ENCODE measurements around the gene ARPC1B.

DNA sequence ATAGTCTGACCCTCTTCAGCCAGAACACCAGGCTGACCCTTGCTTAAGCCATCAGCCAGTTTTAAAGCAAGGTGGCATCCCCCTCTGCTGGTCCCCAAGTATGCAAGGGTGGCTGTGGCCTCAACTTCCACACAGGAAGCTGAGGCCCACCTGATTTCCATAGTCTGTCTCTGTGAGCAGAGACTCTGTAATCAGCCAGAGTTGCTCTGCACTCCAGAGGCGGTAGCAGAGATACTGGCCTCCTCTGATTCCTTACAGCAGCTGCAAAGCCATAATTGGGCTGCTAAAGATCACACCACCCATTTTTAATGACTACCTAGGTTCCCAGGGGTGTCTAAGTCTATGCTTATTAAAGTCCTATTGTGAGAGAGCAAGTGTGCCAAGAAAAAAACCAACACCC lies 32.0 kb downstream of the ARPC1B start:
- no peak for TF ChIP-seq EZH2 (IDR thresholded peaks at IDR 0.05)
- TF ChIP-seq POLR2AphosphoS5 (IDR thresholded peaks at IDR 0.05; ENCODE audit: borderline replicate concordance, low read depth, low read length) = no peak
- no peak for TF ChIP-seq FOXP2 (optimal IDR thresholded peaks at IDR 0.05; ENCODE audit: control extremely low read depth, extremely low read length, insufficient read depth)
